NCI-H1105 (cell line): Measurements from ENCODE around the gene FADS6.

Experiments
- DNase-seq: peaks from one replicate; lab custom pipeline; 2025; lab: John Stamatoyannopoulos, UW

FADS6 gene

GRCh38 chr17:74830861-74831260 lies 62.6 kb downstream of the FADS6 start:
- no peak for DNase-seq

DNA sequence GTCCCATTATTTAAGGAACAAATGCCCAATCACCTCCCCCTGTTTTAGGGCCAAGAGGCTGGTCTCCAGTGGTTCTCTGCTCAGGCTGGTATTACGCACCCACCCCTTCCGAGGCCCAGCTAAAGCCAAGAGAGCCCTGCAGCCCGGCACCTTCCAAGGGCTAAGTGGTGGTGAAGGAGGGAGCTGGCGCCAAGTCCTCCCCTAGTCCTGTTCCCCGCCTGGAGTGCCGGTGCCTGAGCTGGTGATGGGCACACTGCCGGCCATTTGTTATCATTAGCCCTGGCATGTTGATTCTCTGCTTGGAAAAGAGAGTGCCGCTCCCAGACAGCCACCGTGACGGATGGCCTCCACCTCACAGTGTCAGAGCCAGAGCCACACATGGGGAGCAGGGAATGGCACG lies 65.6 kb downstream of the FADS6 start:
- DNase-seq: no peak
